Measurements from ENCODE around the gene SPINK9.
"Not testable (repeated sequence)": the region's sequence is repeated elsewhere in the genome, so short reads cannot be mapped to it uniquely, and the experiment has no call there.

SPINK9 gene, protein sequence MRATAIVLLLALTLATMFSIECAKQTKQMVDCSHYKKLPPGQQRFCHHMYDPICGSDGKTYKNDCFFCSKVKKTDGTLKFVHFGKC

DNA sequence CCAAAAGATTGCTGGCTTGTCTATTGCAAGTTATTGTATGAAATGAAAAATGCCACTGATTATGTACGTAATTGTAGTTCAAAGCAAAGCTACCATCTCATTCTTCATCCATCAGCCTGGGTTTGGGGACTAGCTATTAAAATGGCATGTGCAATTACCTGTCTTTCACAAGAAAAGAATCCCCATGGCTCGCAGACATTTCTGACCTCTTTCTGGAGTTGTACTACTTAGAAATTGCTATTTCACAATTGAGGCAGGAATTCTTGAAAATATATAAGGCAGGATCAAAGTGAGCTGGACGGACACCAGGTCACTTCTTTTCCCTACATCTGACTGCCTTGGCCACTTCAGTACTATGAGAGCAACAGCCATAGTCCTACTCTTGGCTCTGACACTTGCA, at the start of gene SPINK9:
Gene SPINK9 (plus strand): TSS at position 301 of the 400 bp plus-strand sequence. CDS start 55 bp downstream, at position 356.
- DNase-seq (ENCODE audit: low read depth), result no peak

DNA sequence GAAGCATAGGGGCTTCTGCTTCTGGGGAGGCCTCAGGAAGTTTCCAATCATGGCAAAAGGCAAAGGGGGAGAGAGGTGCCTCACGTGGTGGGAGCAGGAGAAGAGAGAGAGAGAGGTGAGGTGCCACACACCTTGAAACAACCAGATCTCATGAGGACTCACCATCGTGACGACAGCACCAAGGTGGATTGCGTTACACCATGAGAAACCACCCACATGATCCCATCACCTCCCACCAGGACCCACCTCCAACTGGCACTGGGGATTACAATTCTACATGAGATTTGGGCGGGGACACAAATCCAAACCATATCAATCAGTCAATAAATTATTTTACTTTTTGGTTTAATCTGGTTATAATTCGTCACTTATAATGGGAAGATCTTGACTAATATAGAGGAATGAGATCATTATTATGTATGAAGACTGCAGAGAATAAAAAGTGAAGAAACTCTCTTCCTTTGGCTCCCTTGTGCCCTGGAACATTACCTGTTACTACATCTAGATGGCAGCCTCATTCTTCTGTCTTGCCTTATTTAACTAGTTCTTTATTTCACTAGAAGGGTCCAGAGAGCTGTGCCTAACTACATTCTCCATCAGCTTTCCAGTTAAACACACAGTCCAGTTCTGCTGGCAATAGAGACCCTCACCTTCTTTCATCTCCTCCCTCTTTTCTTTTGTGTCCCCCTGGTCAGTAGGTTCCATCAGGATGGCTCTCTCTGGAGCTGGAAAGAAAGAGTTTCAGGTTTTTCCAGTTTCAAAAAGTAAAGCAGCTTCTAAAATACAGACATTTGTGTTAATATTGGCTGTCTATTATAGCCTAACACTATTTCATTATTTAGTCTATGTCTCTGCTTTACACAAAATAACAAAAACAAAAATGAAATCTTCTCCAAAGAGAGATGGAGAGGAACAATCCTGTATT, 44.8 kb upstream of the SPINK9 start:
- no peak for DNase-seq (ENCODE audit: low read depth)

DNA sequence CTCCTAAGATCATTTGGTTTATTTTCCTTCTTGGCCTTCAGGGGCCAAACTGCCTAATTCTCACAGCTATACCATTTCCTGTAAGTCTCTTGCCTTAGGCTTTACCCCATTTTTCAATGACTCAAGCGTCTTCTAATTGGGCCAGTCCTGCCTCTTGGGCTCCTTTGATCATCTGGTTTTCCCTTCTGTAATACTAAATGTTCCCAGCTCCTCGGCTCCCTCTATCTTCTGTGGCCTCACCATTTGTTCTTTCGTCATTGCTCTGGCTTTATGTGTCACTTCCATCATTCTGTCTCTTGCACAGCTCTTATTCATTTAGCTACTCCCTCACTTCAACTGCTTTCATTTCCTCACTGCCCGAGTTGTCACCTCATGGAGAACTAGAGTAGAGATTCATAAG, 37.6 kb upstream of the SPINK9 start:
- DNase-seq (ENCODE audit: low read depth), result no peak

DNA sequence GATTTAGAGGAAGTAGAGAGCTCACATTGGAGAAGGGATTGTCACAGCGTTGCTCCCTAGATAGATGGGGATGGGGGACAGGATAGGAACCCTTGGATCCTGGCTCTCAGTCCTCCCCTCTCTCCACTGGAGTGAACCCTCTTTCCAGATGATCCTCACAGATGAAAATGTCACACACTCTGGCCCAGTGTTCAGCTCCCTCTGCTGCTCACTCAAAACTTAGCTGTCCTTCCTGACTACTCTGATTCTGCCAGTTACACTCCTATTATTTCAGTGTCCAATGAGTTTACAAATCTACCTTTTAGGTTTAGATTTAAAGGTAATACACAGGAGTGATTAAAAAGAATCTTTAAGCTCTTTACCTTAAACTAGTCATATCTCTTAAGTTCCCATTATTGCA, 28.9 kb upstream of the SPINK9 start:
- DNase-seq (ENCODE audit: low read depth), result no peak

DNA sequence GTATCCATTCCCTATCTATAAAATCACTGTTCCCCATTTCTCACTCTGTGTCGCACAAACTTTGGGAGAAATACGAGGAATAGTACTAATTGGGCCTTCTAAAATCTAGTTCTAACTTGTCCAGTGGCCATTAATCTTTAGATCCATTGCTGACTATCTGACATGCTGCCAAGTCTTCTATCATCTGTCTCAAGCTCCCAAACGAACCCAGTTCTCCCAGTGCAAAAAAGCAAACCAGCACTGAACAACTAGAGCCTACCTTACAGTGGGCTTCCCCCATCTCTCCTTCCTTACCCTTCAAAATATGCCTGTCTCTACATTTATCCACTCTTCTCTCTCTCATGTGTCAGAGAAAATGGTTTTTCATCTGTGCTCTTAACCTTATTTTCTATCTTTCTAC, 26.3 kb upstream of the SPINK9 start:
- no peak for DNase-seq (ENCODE audit: low read depth)

DNA sequence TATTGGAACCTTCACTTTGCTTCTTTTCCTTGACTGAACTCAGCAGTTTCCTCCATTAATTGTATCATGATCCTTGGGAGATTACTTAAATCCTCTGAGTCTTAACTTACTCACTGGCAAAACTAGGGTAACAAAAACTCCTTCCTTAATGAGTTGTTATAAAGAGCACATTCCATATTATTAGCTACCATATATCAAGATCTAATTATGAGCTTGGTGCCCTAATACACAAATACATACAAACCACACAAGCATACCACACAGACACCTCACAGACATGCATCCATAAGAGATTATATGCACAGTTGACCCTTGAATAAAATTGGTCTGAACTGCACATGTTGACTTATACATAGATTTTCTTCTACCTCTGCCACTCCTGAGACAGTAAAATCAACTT, 25.6 kb upstream of the SPINK9 start:
- no peak for DNase-seq (ENCODE audit: low read depth)

DNA sequence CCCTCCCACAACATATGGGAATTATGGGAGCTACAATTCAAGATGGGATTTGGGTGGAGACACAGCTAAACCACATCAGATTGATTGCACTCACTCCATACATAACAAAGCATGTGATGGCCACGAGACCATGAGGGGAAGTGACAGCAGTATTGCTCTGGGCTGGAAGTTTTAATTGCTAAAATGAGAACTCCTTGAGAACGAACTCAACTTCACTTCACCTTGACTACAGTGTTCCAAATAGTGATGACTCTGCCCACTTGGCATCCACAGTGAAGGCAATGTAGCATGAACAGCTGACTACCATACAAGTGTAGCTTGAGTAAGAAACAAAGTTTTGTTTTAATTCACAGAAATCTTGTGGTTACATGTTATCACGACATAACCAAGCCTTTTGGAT, 23.9 kb upstream of the SPINK9 start:
- DNase-seq (ENCODE audit: low read depth), result no peak

DNA sequence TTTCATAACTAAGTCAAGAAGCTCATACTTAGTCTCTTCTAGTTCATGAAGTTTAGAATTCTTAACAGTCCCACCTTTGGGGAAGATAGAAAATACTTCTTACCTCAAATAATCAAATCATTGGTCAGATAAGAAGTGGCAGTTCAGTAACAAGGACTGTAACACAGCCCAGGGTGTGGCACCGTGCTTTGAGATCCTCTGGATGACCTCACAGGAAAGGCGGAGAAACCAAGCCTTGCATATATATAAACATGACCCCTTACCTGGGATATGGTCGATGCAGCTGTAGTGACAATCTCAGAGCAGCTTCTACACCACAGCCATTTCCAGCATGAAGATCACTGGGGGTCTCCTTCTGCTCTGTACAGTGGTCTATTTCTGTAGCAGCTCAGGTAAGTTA, 23.2 kb upstream of the SPINK9 start, which contains the start of gene SPINK7:
Gene SPINK7 (plus strand): TSS at position 271 of the 400 bp plus-strand sequence. CDS start 61 bp downstream, at position 332.
- DNase-seq (ENCODE audit: low read depth), result no peak

DNA sequence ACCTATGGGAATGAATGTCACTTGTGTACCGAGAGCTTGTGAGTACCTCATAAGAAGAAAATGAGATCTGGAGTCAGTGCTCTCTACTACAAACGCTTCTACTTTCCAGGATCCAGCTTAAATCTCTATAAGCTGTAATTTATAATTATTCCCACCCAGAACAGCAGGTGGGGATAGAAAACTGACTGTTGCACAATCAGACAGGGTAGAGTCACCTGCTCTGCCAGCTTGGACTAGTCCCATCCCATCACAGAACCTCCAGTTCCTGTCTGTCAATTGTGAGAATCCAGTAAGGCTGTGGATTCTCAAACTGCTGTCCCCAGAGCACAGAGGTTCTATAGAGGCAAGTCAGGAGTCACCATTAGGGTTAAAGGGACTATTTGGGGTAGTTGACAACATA, 21.2 kb upstream of the SPINK9 start:
- no peak for DNase-seq (ENCODE audit: low read depth)

DNA sequence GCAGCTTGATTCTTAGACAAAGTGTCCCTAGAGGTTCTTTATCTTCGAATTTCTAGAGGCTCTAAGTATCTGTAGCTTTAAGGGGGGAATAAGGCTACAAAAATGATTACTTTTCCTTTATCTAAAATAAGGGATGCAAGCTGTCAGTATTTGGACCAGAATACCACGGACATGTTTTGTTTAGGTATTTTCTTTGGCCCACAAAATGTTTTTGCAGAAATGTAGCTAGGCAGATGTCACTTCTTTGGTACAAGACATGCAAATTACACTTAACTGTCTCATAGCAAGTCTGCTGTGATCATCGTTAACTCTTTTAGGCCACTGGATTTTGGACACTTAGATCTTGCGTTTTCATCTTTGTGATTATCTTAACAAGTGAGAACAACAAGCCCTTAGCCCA, 20.6 kb upstream of the SPINK9 start:
- no peak for DNase-seq (ENCODE audit: low read depth)

DNA sequence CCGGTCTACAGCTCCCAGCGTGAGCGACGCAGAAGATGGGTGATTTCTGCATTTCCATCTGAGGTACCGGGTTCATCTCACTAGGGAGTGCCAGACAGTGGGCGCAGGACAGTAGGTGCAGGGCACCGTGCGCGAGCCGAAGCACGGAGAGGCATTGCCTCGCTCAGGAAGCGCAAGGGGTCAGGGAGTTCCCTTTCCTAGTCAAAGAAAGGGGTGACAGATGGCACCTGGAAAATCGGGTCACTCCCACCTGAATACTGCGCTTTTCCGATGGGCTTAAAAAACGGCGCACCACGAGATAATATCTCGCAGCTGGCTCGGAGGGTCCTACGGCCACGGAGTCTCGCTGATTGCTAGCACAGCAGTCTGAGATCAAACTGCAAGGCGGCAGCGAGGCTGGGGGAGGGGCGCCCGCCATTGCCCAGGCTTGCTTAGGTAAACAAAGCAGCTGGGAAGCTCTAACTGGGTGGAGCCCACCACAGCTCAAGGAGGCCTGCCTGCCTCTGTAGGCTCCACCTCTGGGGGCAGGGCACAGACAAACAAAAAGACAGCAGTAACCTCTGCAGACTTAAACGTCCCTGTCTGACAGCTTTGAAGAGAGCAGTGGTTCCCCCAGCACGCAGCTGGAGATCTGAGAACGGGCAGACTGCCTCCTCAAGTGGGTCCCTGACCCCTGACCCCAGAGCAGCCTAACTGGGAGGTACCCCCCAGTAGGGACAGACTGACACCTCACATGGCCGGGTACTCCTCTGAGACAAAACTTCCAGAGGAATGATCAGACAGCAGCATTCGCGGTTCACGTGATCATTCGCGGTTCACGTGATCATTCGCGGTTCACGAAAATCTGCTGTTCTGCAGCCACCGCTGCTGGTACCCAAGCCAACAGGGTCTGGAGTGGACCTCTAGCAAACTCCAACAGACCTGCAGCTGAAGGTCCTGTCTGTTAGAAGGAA, 15.1 kb upstream of the SPINK9 start:
- DNase-seq (ENCODE audit: low read depth), result not testable (repeated sequence)

DNA sequence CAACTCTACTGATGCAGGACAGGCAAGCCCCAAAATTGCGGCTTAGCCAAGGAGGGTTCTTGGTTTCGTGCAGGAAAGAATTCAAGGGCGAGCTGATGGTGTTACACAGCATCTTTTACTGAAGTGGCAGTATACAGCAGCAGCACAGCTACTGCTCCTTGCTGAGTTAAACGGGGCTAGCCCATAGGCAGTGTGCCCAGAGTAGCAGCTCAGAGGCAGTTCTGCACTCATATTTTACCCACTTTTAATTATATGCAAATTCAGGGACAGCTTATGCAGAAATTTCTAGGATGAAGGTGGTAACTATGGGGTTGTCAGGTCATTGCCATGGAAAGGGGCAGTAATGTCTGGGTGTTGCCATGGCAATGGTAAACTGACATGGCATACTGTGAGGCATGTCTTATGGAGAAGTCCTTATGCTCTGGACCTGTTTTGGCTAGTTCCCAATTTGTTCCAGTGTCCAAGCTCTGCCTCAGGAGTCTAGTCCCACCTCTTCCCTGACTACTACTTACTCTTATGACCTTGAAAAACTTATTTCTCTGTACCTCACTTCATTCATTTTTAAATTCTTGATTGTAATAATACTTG, 2.0 kb upstream of the SPINK9 start:
- no peak for DNase-seq (ENCODE audit: low read depth)

DNA sequence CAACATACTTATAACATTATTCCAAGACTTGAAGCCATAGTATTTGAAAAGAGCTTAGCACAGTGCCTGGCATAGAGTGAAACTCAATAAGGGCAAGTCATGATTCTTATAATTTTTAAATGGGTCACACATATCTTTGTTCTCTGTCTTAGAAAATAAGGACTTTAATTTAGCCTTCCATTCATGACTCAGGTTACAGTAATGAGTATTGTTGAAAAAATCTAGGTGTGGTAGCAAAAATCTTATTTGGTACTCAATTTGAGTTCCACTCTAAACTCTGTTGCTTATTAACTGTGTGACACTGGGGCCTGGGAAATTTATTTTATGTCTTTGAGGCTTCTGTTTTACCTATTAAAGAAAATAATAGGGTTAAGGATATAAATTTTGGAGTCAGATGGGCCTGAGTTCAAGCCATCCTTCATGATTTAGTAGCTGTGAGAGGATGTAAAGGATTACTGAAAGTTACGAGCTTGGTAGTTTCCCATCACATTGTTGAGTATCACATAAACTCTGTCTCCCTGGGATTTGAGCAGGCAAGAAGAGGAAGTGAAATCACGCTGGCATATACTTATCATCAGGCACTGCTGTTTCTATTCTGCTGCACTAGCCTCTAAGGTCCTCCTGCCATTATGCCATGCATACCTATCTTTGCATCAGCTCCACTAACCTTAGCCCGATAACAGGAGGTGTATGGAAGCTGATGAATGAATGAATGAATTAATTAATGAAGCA, 1.5 kb downstream of the SPINK9 start:
- DNase-seq (ENCODE audit: low read depth), result no peak

DNA sequence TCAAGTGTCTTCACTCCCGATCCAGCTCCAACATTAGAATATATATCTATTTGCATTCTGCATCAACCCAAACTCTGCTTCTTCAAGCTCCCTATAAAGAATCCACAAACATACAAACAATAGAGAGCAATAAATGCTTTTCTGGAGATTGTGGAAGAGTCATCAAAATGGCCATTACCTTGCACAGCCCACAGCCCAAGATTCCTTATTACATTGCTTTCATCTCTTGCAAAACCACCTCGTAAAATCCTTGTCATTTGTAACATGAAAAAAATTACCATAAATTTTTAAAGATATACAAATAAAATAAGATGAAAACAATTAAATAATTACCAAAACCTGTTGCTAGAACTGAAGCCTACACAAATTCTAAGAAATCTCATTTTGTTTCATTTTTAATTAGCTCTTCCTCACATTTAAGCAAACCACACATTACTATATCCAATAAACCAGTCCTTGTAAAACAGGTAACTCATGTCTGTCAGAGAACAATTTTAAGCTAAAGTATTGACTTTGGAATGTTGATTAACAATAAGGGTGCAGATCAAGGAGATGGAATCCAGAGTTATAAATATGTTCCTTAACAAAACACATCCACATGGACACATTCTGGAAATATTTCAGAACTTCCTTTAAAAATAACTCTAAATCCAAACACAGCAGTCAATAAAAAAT, 7.1 kb downstream of the SPINK9 start:
- DNase-seq (ENCODE audit: low read depth), result no peak

DNA sequence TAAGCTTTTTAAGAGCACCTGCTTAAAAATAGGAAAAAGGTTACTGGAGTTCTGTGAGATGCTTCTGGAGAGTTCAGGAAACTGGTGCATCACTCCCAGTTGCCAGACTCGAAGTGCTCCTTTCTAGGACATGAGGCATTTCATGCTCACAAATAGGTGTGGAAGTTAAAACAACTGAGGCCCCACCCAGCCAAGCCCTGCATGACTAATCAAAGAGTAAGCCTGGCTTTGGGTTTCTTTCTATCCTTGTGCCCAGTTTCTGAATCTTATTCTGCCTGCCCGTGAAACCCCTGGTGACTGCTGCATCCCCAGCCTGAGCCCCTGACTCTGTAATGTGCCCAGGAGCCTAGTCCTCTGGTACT, 7.7 kb downstream of the SPINK9 start:
- no peak for DNase-seq (ENCODE audit: low read depth)

DNA sequence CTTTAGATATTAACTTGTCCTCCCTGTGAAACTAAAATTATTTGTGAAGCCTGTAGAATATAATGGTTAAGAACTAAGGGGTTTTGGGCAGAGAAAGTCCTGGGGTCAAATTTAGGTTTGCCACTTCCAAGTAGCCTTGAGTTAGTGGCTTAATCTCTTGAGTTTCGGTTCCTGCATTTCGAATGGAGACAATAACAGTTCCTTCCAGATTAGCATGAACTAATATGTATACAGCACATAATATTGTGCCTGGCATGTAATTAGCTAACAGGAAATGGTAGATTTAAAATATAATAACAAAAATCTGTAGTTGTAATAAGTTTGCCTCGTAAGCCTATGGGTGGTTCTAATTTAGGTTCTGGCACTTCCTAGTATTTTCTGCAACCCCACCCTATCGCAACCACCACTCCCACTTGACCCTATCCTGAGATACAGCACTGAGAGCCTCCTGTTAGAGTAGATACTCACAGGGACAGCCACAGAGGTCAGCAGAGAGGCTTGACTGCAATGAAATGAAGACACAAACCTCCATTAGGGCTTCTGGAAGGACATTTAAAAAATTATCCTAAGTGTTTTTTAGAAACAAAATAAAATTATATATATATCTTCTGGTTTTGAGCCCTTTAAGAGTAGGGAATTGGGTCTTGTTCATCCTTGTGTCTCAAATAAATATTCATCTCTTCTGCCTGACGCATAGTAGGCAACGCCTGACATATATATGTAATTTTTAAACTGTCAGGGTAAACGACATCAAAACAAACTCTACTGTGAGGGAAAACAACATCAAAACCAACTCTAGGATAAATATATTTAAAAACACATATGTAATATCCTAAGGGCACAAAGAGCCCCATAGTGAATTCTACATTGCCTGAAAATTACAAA, 8.5 kb downstream of the SPINK9 start:
- no peak for DNase-seq (ENCODE audit: low read depth)

DNA sequence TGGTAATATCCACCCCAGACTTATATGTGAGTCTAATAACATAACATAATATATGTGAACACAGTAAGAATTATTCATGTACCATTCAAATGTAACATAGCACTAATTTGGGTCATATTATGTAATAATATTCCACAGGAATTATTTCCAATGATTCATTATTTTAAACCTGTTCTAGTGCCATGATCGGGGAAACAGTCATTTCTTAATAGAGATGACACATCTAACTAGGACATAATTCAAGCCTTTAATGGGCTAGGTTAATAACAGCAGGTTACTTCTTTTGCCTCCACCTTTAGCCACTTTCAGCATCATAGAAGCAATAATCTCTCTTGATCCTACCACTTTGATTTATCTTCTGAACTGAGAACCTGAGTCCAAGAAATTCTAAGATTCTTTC, 12.3 kb downstream of the SPINK9 start:
- DNase-seq (ENCODE audit: low read depth), result no peak

DNA sequence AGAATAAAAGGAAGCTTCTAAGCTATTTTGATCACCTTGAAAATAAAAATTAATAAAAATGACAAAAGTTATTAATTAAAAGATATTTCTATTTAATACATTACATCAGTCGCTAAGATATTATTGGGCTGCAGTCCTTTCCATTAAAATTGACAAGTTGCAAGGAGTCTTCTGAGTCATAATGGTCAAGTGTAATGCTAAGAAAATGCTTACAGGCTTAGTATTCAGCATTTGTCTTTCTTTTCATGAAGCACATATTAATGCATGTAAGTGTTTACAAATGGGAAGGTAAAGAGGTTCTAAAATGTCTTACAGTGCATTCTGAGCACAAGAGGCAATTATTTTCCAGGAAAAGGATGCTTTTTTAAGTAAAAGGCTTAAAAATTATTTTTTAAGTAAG, 17.3 kb downstream of the SPINK9 start:
- DNase-seq (ENCODE audit: low read depth), result no peak

DNA sequence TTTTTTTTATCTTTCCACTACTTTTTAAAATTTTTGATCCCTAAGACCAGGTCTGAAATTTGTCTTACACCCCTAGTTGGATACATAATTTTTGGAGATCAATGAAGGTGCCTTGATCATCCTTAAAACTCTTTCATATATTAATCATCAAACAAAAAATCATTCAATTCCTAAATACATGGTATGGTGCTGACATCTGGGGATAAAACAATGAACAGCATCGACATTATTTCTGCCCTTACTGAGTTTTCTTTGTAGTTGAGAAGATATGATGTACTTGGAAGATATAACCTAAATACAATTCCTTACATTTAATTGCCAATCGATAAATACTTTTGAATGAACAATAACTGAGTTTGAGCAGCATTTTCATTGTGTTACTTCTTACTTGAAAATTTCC, 18.3 kb downstream of the SPINK9 start:
- no peak for DNase-seq (ENCODE audit: low read depth)

DNA sequence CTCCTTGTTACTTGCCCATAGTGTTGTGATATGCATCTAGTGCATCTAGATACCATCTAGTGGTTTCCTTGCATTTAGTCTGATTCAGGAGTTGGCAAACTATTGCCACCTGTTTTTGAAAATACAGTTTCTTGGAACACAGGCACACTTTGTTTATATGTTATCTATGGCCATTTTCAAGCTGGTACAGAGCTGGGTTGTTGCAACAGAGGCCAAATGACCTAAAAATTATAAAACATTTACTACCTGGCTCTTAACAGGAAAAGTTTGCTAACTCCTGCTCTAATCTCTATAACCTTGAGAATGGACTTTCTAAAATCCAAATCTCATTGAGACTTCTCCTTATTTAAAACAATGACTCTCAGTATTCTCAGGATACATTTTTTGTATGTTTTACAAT, 29.0 kb downstream of the SPINK9 start:
- no peak for DNase-seq (ENCODE audit: low read depth)

Data from activated T-cell treated with anti-CD3 and anti-CD28 coated beads for 1 hour (primary cell).